Testis (tissue), 2 donors: ENCODE results near the gene ADAMTSL2.

ENCODE experiments used
- CTCF ChIP-seq, 3 experiments: fragments of 450-650 bp in 2 of 3; fragments of 200-600 bp in 1 of 3; sonication (generic) in 1 of 3; IDR thresholded peaks; one replicate each; pipeline ENCODE4 v1.5.1; 2016 to 2019; ENCODE audit warnings: antibody characterized with exemption in 3 of 3, mild to moderate bottlenecking in 2 of 3, moderate library complexity in 1 of 3
- POLR2A ChIP-seq: fragments of 450-650 bp; IDR thresholded peaks from one replicate; pipeline ENCODE4 v1.6.1; 2017; ENCODE audit warnings: antibody characterized with exemption, mild to moderate bottlenecking, moderate library complexity

GRCh38 chr9:133615186-133615585 is 80.7 kb downstream of the ADAMTSL2 start:
- TF ChIP-seq CTCF (IDR thresholded peaks at IDR 0.05) (no peak), POLR2A (no peak)
